ENCODE results near the gene PRDM16. TPM values are rescaled to one million over a fixed set of nuclear protein-coding genes. Genes with fewer than 3 reads are reported as not detected.

The PRDM16 gene
- total and polyA plus RNA-seq, 2 of the 8 experiments (the other 6 are each of a cell fraction or from before 2014, with no cell fraction given), result 0.39 to 0.43 TPM

DNA sequence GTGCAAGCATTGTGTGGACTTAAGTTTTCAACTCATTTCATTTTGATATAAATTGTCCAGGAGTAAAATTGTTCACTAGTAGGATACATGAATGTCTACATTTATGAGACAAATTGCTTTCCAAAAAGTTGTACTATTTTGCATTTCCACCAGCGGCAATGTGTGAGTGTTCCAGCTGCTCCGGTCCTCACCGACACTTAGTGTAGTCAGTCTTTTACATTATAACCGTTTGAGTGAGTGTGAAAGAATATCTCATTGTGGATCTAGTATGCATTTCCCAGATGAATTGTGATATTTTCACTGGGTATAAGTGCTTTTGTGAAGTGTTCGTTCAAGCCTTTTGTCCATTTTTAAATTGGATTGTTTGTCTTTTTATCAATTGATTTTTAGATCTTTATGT, 274.0 kb downstream of the PRDM16 start:
- Histone ChIP-seq H3K4me3 (ENCODE audit: extremely low read depth in 1 of 4, insufficient read depth in 2 of 4, low read depth in 3 of 4, low read length in 4 of 4) (no peak overlapping the region), H2AFZ (ENCODE audit: low read length) (no peak overlapping the region), H3K79me2 (ENCODE audit: control insufficient read depth in 1 of 2, insufficient read depth in 2 of 2, low read length in 2 of 2) (no peaks in the 10 kb centered on the region), H4K8ac (ENCODE audit: extremely low read depth, insufficient read depth, low read length) (no peak overlapping the region), H3K23me2 (ENCODE audit: low read depth, low read length) (no peaks in the 10 kb centered on the region), H4K91ac (replicated peaks; ENCODE audit: insufficient read length, low read length) (no peak overlapping the region), H2BK5ac (ENCODE audit: low read depth, low read length) (no peak overlapping the region), H4K5ac (ENCODE audit: insufficient read length, low read depth, low read length) (no peak overlapping the region), H2AK5ac (ENCODE audit: low read depth, low read length) (no peak overlapping the region), H3K36me3 (ENCODE audit: control insufficient read depth in 2 of 4, insufficient read depth in 4 of 4, low read length in 3 of 4) (no peaks in the 10 kb centered on the region), H3K79me1 (ENCODE audit: low read depth, low read length) (no peaks in the 10 kb centered on the region), H2BK20ac (ENCODE audit: low read length) (no peak overlapping the region), H3K18ac (ENCODE audit: extremely low read depth, low read length) (no peak overlapping the region), H3K4me1 (replicated peaks in 1 of 4; ENCODE audit: control insufficient read depth in 3 of 4, insufficient read depth in 4 of 4, low read length in 3 of 4) (no peaks in the 10 kb centered on the region; a peak in 1 of 7 replicates), H3K9me3 (ENCODE audit: insufficient read depth in 2 of 2, low read depth in 1 of 2, low read length in 1 of 2) (peaks cover 10 to 17% of the 10 kb centered on the region in 2 experiments), H3K14ac (ENCODE audit: insufficient read length) (no peak overlapping the region), H2BK15ac (ENCODE audit: low read length) (no peak overlapping the region), H4K20me1 (replicated peaks in 1 of 2; ENCODE audit: control insufficient read depth in 1 of 2, insufficient read depth in 2 of 2, low read length in 2 of 2) (no peaks in the 10 kb centered on the region), H3K23ac (ENCODE audit: insufficient read length) (no peak overlapping the region), H3K27me3 (replicated peaks in 1 of 4; ENCODE audit: control insufficient read depth in 3 of 4, extremely low read depth in 1 of 4, insufficient read depth in 3 of 4, low read length in 3 of 4) (no peaks in the 10 kb centered on the region), H3K56ac (replicated peaks; ENCODE audit: insufficient read length, low read depth, low read length) (no peak overlapping the region), H2BK120ac (replicated peaks; ENCODE audit: low read depth, low read length) (no peak overlapping the region), H3K4me2 (ENCODE audit: insufficient read depth in 1 of 2, low read depth in 2 of 2, low read length in 2 of 2) (no peak overlapping the region), H3K9ac (replicated peaks in 1 of 4; ENCODE audit: extremely low read depth in 1 of 4, low read depth in 3 of 4, low read length in 3 of 4) (no peak overlapping the region), H3K4ac (replicated peaks; ENCODE audit: insufficient read length, low read depth, low read length) (no peak overlapping the region), H3K27ac (ENCODE audit: low read depth, low read length) (no peak overlapping the region), H2BK12ac (ENCODE audit: low read depth, low read length) (no peak overlapping the region)
- FAIRE-seq (no peak), DNase-seq (ENCODE audit: low read depth in 1 of 2, low spot score in 2 of 2) (no peak)
- CTCF ChIA-PET (ENCODE audit: partially characterized antibody), result interaction anchor here (0.6 to 1.1 kb wide), 3 partner anchors 24 to 59 kb away, joined by 3 read pairs; no protein-coding TSS in a partner anchor
- WGBS, 2 experiments (ENCODE audit: extremely low coverage in 1 of 2, insufficient coverage in 1 of 2, insufficient read length in 1 of 2, insufficient replicate concordance in 2 of 2, low coverage in 1 of 2, low lambda C conversion rate in 2 of 2, missing lambda C conversion rate in 1 of 2), result 86% methylated on average over 5 of the region's 5 CpGs; no CpG with 5 or more reads in 1 of the 2 experiments
- POLR2A ChIA-PET (ENCODE audit: partially characterized antibody), result no interaction called here
- no peak for TF ChIP-seq RNF2 (IDR thresholded peaks at IDR 0.05; ENCODE audit: borderline replicate concordance, low read depth, low read length, missing control alignments, poor library complexity, severe bottlenecking)
- TF ChIP-seq HDAC2 (IDR thresholded peaks at IDR 0.05; ENCODE audit: borderline replicate concordance in 1 of 2, low read depth in 2 of 2, low read length in 2 of 2), result no peak
- no peak for TF ChIP-seq BACH1 (IDR thresholded peaks at IDR 0.05; ENCODE audit: low read length)
- no peak for TF ChIP-seq SIN3A (conservative IDR thresholded peaks at IDR 0.05 in 1 of 2, IDR thresholded peaks at IDR 0.05 in 1 of 2; ENCODE audit: low read depth in 1 of 2, low read length in 2 of 2)
- TF ChIP-seq TCF12 (IDR thresholded peaks at IDR 0.05; ENCODE audit: low read depth, low read length), result no peak
- TF ChIP-seq SUZ12 (IDR thresholded peaks at IDR 0.05; ENCODE audit: low read length), result no peak
- TF ChIP-seq, protein P1, sequence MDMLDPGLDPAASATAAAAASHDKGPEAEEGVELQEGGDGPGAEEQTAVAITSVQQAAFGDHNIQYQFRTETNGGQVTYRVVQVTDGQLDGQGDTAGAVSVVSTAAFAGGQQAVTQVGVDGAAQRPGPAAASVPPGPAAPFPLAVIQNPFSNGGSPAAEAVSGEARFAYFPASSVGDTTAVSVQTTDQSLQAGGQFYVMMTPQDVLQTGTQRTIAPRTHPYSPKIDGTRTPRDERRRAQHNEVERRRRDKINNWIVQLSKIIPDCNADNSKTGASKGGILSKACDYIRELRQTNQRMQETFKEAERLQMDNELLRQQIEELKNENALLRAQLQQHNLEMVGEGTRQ (IDR thresholded peaks at IDR 0.05; ENCODE audit: low read length), result no peak
- no peak for TF ChIP-seq JUN (IDR thresholded peaks at IDR 0.05; ENCODE audit: low read depth, low read length)
- TF ChIP-seq, protein P2, sequence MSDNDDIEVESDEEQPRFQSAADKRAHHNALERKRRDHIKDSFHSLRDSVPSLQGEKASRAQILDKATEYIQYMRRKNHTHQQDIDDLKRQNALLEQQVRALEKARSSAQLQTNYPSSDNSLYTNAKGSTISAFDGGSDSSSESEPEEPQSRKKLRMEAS (IDR thresholded peaks at IDR 0.05), result no peak
- TF ChIP-seq NANOG (IDR thresholded peaks at IDR 0.05; ENCODE audit: insufficient read depth, low read depth, low read length, poor library complexity, severe bottlenecking), result no peak
- TF ChIP-seq SAP30 (IDR thresholded peaks at IDR 0.05; ENCODE audit: insufficient read depth, insufficient replicate concordance, low read length), result no peak

Data from H1 (cell line).